GM18909 (cell line): ENCODE data around the gene CDK9.
"Not testable (repeated sequence)": the region's sequence is repeated elsewhere in the genome, so short reads cannot be mapped to it uniquely, and the experiment has no call there.

Experiments used
- ATAC-seq: cut with Tn5 transposase; IDR thresholded peaks from one replicate; pipeline ENCODE4 v1.9.1; 2021; ENCODE audit warnings: mild to moderate bottlenecking; ENCODE audit not compliant: unreplicated experiment, poor library complexity

The CDK9 gene

GRCh38 chr9:127816728-127817127 lies 30.9 kb downstream of the CDK9 start:
- ATAC-seq, result no peak

GRCh38 chr9:127817881-127818434 lies 32.1 kb downstream of the CDK9 start:
- ATAC-seq, result no peak

- no peak for ATAC-seq
These were observed 32.7 kb downstream of the CDK9 start for GRCh38 chr9:127818574-127818973.

- no peak for ATAC-seq
These were observed 36.3 kb downstream of the CDK9 start for GRCh38 chr9:127822108-127822507.

GRCh38 chr9:127825319-127826051 lies 39.7 kb downstream of the CDK9 start:
- no peak for ATAC-seq

GRCh38 chr9:127826253-127826913 lies 40.5 kb downstream of the CDK9 start:
- no peak for ATAC-seq

GRCh38 chr9:127828262-127829031 lies 42.6 kb downstream of the CDK9 start:
- ATAC-seq, result no peak

GRCh38 chr9:127829205-127829906 lies 43.5 kb downstream of the CDK9 start:
- ATAC-seq, result no peak

- ATAC-seq, result no peak
These were observed 46.4 kb downstream of the CDK9 start for GRCh38 chr9:127832248-127832647.

- ATAC-seq, result no peak
These were observed 47.7 kb downstream of the CDK9 start for GRCh38 chr9:127833555-127833954.

- ATAC-seq, result no peak
These were observed 50.2 kb downstream of the CDK9 start for GRCh38 chr9:127835991-127836516.

GRCh38 chr9:127836561-127836960 lies 50.7 kb downstream of the CDK9 start:
- not testable (repeated sequence) for ATAC-seq

- no peak for ATAC-seq
These were observed 51.5 kb downstream of the CDK9 start for GRCh38 chr9:127837346-127837745.

- ATAC-seq, result no peak
These were observed 52.7 kb downstream of the CDK9 start for GRCh38 chr9:127838375-127839078.
